COLO668 (cell line): Measurements from ENCODE around the gene TTYH3.

ENCODE experiments used
- DNase-seq: peaks from one replicate; lab custom pipeline; 2025; ENCODE audit not compliant: unreplicated experiment; lab: John Stamatoyannopoulos, UW

TTYH3 gene

GRCh38 chr7:2701832-2702593 is 70.2 kb downstream of the TTYH3 start:
- no peak for DNase-seq

GRCh38 chr7:2702594-2702957 is 70.8 kb downstream of the TTYH3 start:
- DNase-seq = peak; percentile 33

- no peak for DNase-seq
Measured at GRCh38 chr7:2705371-2706096, 73.7 kb downstream of the TTYH3 start.

GRCh38 chr7:2706685-2707126 is 74.9 kb downstream of the TTYH3 start:
- no peak for DNase-seq

GRCh38 chr7:2707481-2707880 is 75.7 kb downstream of the TTYH3 start:
- DNase-seq = no peak

GRCh38 chr7:2708041-2708440 is 76.3 kb downstream of the TTYH3 start:
- DNase-seq = no peak

GRCh38 chr7:2708547-2709310 is 76.9 kb downstream of the TTYH3 start:
- no peak for DNase-seq

- DNase-seq = peak; percentile 88
Measured at GRCh38 chr7:2709553-2710285, 77.9 kb downstream of the TTYH3 start.

- DNase-seq = no peak
Measured at GRCh38 chr7:2710286-2710655, 78.5 kb downstream of the TTYH3 start.

- no peak for DNase-seq
Measured at GRCh38 chr7:2710901-2711551, 79.2 kb downstream of the TTYH3 start.

GRCh38 chr7:2711895-2712675 is 80.3 kb downstream of the TTYH3 start:
- no peak for DNase-seq

- DNase-seq = no peak
Measured at GRCh38 chr7:2713370-2713769, 81.6 kb downstream of the TTYH3 start.

- DNase-seq = no peak
Measured at GRCh38 chr7:2713978-2714377, 82.2 kb downstream of the TTYH3 start.
